IPS-20b (cell line): ENCODE measurements around the gene ANO10.
"Not testable (repeated sequence)": the region's sequence is repeated elsewhere in the genome, so short reads cannot be mapped to it uniquely, and the experiment has no call there.

Experiments used
- H3K27ac ChIP-seq: one replicate; pipeline ENCODE4 v1.5.1; 2013; ENCODE audit warnings: low read length
- H3K27me3 ChIP-seq: 2 replicates; pipeline ENCODE4 v1.6.1; 2013; ENCODE audit warnings: mild to moderate bottlenecking, low read length, inconsistent platforms; ENCODE audit not compliant: insufficient read depth
- H3K36me3 ChIP-seq: 2 replicates; pipeline ENCODE4 v1.6.1; 2013; ENCODE audit warnings: low read depth, mild to moderate bottlenecking, inconsistent platforms, low read length, moderate library complexity; ENCODE audit not compliant: insufficient read depth
- H3K4me1 ChIP-seq: 2 replicates; pipeline ENCODE4 v1.6.1; 2013; ENCODE audit warnings: mild to moderate bottlenecking, control low read depth, inconsistent platforms, low read length, moderate library complexity; ENCODE audit not compliant: insufficient read depth
- H3K4me3 ChIP-seq: 2 replicates; pipeline ENCODE4 v1.5.1; 2013; ENCODE audit warnings: mild to moderate bottlenecking, low read length, inconsistent platforms
- H3K9ac ChIP-seq: 2 replicates; pipeline ENCODE4 v1.6.1; 2013; ENCODE audit warnings: low read depth, mild to moderate bottlenecking, inconsistent platforms, low read length, moderate library complexity
- H3K9me3 ChIP-seq: 2 replicates; pipeline ENCODE4 v1.6.1; 2013; ENCODE audit warnings: mild to moderate bottlenecking, low read depth, low read length, inconsistent platforms; ENCODE audit not compliant: insufficient read depth

ANO10 gene

GRCh38 chr3:43526956-43527355 is 94.9 kb downstream of the ANO10 start:
- Histone ChIP-seq H3K36me3 (no peaks in the 10 kb centered on the region; the same call in 1 of the 2 replicates), H3K27ac (no peak overlapping the region), H3K9ac (no peak overlapping the region), H3K9me3 (no peaks in the 10 kb centered on the region), H3K4me3 (no peak overlapping the region), H3K4me1 (no peaks in the 10 kb centered on the region), H3K27me3 (no peaks in the 10 kb centered on the region)

DNA sequence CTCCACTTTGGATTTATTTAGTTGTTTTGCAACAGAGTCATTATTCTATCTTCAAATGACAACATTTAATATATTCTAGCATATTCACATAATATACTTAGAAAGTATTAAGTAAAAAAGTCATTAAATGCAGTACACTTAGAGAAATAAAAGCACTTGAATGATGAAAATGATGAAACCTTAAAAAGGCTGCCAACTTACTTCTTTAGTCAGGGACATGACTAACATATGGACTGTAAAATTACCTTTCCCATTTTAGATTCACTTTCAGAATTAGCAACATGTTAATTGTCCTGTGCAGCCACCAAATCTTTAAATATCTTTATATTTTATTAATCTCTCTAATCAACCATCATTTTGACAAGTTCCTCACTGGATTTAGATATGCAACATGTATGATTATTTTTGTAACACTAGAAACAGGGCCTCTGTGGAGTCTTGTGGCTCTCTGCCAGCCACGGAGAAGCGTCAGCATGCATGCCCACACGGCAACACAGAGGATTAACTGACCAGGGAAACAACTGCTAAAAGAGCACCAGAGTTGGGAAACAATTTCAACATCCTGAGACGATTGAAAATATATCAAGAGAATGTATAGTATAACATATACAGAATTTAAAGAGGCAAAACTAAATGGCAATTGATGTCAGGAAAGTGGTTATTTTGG is 95.7 kb downstream of the ANO10 start:
- Histone ChIP-seq H3K36me3 (no peaks in the 10 kb centered on the region; the same call in 1 of the 2 replicates), H3K27ac (no peak overlapping the region), H3K9ac (no peak overlapping the region), H3K4me3 (no peak overlapping the region), H3K4me1 (no peaks in the 10 kb centered on the region), H3K27me3 (no peaks in the 10 kb centered on the region), H3K9me3 (no peaks in the 10 kb centered on the region)

- no peak overlapping the region for H3K4me3 ChIP-seq
- peaks cover 6% of the 10 kb centered on the region; the same call in 1 of the 2 replicates for H3K36me3 ChIP-seq
- H3K9ac ChIP-seq = no peak overlapping the region
- no peaks in the 10 kb centered on the region for H3K27me3 ChIP-seq
- H3K9me3 ChIP-seq = peaks cover under 1% of the 10 kb centered on the region; the same call in 1 of the 2 replicates
- H3K27ac ChIP-seq = no peak overlapping the region
- no peaks in the 10 kb centered on the region for H3K4me1 ChIP-seq
These were observed 96.4 kb downstream of the ANO10 start for GRCh38 chr3:43525386-43525785.

- no peak overlapping the region for H3K9ac ChIP-seq
These were observed 98.3 kb downstream of the ANO10 start for GRCh38 chr3:43523454-43524053.

DNA sequence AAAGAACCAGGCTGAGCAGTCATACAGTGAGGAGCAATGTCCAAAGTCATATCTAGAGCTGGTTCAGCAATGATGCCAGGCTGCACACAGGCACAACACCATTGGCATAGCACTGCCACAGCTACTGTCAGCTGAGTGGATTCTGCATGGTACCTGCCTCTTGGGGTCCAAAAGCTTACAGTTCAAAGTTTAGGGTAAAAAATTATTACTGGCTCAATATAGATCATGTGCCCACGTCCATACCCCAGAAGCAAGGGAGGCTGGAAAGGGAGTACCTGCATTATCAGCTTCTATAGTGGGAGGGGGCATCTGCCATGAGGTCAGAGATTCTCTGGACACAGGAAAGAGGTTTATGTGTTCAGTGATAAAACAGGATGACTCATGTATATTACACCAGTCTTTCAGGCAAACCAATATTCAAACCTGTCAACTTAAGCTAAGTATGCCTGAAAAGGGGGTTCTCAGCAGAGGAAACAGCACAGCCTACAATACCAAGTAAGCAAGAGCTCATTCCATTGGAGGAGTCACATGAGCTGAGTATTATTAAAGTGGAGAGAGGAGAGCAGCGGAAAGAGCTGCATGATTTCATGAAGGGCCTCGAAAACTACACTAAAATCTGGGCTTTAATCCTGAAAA is 99.0 kb downstream of the ANO10 start:
- H3K27ac ChIP-seq = no peak overlapping the region
- H3K4me1 ChIP-seq = no peaks in the 10 kb centered on the region
- peaks cover 15% of the 10 kb centered on the region for H3K9me3 ChIP-seq
- H3K4me3 ChIP-seq = no peak overlapping the region
- H3K9ac ChIP-seq = no peak overlapping the region
- H3K36me3 ChIP-seq = peaks cover 21% of the 10 kb centered on the region
- H3K27me3 ChIP-seq = no peaks in the 10 kb centered on the region

More at GRCh38 chr3:43523454-43524053, 98.3 kb downstream of the ANO10 start:
- H3K27ac ChIP-seq = no peak overlapping the region
- H3K9me3 ChIP-seq = peaks cover 15% of the 10 kb centered on the region
- peaks cover 19% of the 10 kb centered on the region for H3K36me3 ChIP-seq
- H3K4me1 ChIP-seq = no peaks in the 10 kb centered on the region
- no peak overlapping the region for H3K4me3 ChIP-seq
- H3K27me3 ChIP-seq = no peaks in the 10 kb centered on the region

- H3K4me3 ChIP-seq = no peak overlapping the region
These were observed 99.9 kb downstream of the ANO10 start for GRCh38 chr3:43521941-43522340.

GRCh38 chr3:43518515-43518914 is 103.3 kb downstream of the ANO10 start:
- Histone ChIP-seq H3K36me3 (peaks cover 26% of the 10 kb centered on the region), H3K9me3 (peaks cover 15% of the 10 kb centered on the region)
- not testable (repeated sequence) for H3K9ac ChIP-seq, H3K27ac ChIP-seq, H3K4me3 ChIP-seq, H3K27me3 ChIP-seq, H3K4me1 ChIP-seq

More at GRCh38 chr3:43521941-43522340, 99.9 kb downstream of the ANO10 start:
- Histone ChIP-seq H3K4me1 (no peaks in the 10 kb centered on the region), H3K9ac (no peak overlapping the region), H3K27ac (no peak overlapping the region), H3K27me3 (no peaks in the 10 kb centered on the region), H3K36me3 (peaks cover 26% of the 10 kb centered on the region), H3K9me3 (peaks cover 15% of the 10 kb centered on the region)

GRCh38 chr3:43515970-43516635 is 105.7 kb downstream of the ANO10 start:
- no peak overlapping the region for H3K4me3 ChIP-seq

DNA sequence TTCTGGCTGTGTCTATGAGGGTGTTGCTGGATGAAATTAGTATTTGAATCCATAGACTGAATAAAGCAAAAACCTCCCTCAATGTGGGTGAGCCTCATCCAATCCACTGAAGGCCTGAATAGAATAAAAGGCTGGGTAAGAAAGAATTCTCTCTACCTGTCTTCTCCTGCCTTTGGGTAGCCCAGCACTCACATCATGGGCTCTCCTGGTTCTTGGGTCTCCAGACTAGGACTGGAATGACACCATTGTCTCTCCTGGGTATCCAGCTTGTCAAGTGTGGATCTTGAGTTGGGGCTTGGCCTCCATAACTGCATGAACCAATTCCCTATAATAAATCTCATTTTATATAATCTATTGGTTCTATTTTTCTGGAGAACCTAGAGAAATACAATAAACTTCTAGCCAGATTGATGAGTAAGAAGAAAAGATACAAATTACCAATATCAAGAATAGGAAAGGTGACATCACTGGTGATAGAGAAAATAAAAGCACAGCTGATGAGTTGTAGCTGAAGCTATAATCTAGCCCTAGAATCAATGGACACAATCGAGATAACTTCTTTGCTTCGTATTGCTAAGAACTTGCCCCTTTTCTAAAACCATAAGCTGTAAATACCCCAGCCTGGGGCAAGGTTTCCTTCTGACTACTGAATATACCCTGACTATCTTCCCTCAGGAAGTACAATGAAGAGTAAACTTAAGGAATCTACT is 106.4 kb downstream of the ANO10 start:
- peaks cover 19% of the 10 kb centered on the region for H3K36me3 ChIP-seq
- no peaks in the 10 kb centered on the region for H3K27me3 ChIP-seq
- H3K27ac ChIP-seq = no peak overlapping the region
- no peak overlapping the region for H3K4me3 ChIP-seq
- no peaks in the 10 kb centered on the region for H3K4me1 ChIP-seq
- no peak overlapping the region for H3K9ac ChIP-seq
- peaks cover 14% of the 10 kb centered on the region for H3K9me3 ChIP-seq

More at GRCh38 chr3:43515970-43516635, 105.7 kb downstream of the ANO10 start:
- Histone ChIP-seq H3K27ac (no peak overlapping the region), H3K4me1 (no peaks in the 10 kb centered on the region), H3K9ac (no peak overlapping the region), H3K27me3 (no peaks in the 10 kb centered on the region), H3K9me3 (peaks cover 15% of the 10 kb centered on the region), H3K36me3 (peaks cover 26% of the 10 kb centered on the region)

DNA sequence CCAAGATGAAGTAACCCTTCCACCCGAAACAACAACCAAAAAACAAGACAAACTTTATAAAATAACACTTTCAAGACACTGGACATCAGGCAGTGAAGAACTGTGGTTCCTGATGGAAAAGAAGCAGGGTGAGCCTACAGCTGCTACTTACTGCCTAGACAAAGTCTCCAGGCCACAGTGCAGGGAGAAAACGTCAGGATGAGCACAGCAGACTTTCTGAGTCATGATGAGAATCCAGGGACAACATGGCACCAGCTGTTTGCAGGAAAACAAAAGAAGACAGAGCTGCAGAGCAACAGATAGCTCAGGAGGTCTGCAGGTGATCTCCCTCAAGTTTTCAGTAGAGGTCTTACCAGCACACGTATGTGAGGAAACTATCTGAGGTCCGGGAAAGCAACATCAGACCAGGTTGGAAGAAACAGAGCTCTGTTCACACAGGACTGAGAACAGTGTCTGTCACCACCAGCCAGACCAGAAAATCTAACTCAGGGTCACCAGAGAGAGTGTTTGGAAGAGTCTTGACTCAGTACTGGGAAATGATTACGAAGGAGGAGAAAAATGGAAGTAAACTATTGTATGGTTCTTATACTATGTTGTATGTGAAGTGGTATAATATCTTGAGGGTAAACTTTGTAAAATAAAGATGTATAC is 108.9 kb downstream of the ANO10 start:
- Histone ChIP-seq H3K9ac (no peak overlapping the region), H3K27me3 (no peaks in the 10 kb centered on the region), H3K4me3 (no peak overlapping the region), H3K4me1 (no peaks in the 10 kb centered on the region), H3K36me3 (peaks cover 5% of the 10 kb centered on the region; the same call in 1 of the 2 replicates), H3K27ac (no peak overlapping the region), H3K9me3 (no peaks in the 10 kb centered on the region; the same call in 1 of the 2 replicates)

DNA sequence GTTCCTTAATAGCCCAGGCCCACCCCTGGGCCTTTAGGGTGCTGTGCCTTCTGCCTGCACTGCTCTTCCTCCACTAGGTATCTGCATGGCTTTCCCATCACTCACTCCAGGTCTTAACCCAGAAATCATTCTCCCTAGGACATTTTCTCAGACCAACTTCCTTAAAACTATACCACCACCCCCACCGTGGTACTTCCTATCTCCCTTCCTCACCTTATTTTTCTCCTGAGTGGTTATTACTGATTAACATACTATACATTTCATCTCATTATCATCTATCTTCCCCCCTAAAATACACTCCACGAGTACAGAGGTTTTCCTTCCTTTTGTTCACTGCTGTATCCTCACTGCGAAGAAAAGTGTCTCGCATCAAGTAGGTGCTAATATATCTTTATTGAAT is 115.2 kb downstream of the ANO10 start:
- Histone ChIP-seq H3K27ac (no peak overlapping the region), H3K4me3 (no peak overlapping the region), H3K36me3 (no peaks in the 10 kb centered on the region), H3K9me3 (no peaks in the 10 kb centered on the region), H3K27me3 (no peaks in the 10 kb centered on the region), H3K9ac (no peak overlapping the region), H3K4me1 (no peaks in the 10 kb centered on the region)
